HepG2 (cell line): ENCODE data around the gene ZFPM1. TPM values are rescaled to one million over a fixed set of nuclear protein-coding genes. Genes with fewer than 3 reads are reported as not detected.

Source experiments
- ATAC-seq: fragments of 200-7000 bp; cut with Tn5 transposase; 3 replicates; pipeline ENCODE4 v1.9.1; 2020; ENCODE audit warnings: mild to moderate bottlenecking, moderate library complexity
- BruUV-seq: library from RNA; stranded (reverse); fragments of 400-500 nt; replicated peaks from 2 replicates; lab custom pipeline; 2021; lab: Mats Ljungman, UMichigan
- CTCF ChIA-PET: fragments of 300-600 bp; formaldehyde crosslinking; extraction: SDS; loops from one replicate; lab custom pipeline; 2021; ENCODE audit warnings: low total read pairs, inconsistent platforms, low intra/inter-chr PET ratio; lab: Yijun Ruan, JAX
- POLR2A ChIA-PET: fragments of 350-600 bp; sonication (Branson Sonifier 250); formaldehyde crosslinking; loops from one replicate; lab custom pipeline; 2020; ENCODE audit warnings: antibody characterized with exemption, inconsistent platforms; lab: Yijun Ruan, JAX
- DNase-seq: peaks from one replicate; pipeline ENCODE4 v3.0.0-alpha.2; 2015; ENCODE audit warnings: low spot score
- FAIRE-seq: peaks from 3 replicates; lab custom pipeline; 2011; peaks lifted over from hg19 to GRCh38; lab: Jason Lieb, UNC
- H2AFZ ChIP-seq: one replicate; pipeline ENCODE4 v1.6.1; 2011; ENCODE audit warnings: low read length, inconsistent platforms
- H3K27ac ChIP-seq: fragments of 300-600 bp; 3 replicates; pipeline ENCODE4 v1.8.0; 2011; ENCODE audit warnings: mixed run types, mild to moderate bottlenecking, mixed read lengths, low read length, inconsistent platforms; ENCODE audit not compliant: insufficient read depth; ENCODE audit errors: extremely low read length
- H3K27me3 ChIP-seq, 2 experiments: fragments of 200-600 bp in 1 of 2; 2 replicates in 1 of 2; 3 replicates in 1 of 2; pipeline versions ENCODE4 v1.6.0 to v1.8.0; 2011; ENCODE audit warnings: low read length in 2 of 2, mild to moderate bottlenecking in 2 of 2, moderate library complexity in 2 of 2, inconsistent platforms in 1 of 2; ENCODE audit not compliant: insufficient read depth in 2 of 2, control insufficient read depth in 1 of 2
- H3K36me3 ChIP-seq, 2 experiments: fragments of 200-600 bp in 1 of 2; replicated peaks in 1 of 2; 2 replicates in 1 of 2; 3 replicates in 1 of 2; pipeline versions ENCODE4 v1.5.1 to v1.8.0; 2011; ENCODE audit warnings: low read length in 2 of 2, inconsistent platforms in 1 of 2; ENCODE audit not compliant: insufficient read depth in 2 of 2, control insufficient read depth in 1 of 2
- H3K4me1 ChIP-seq: 2 replicates; pipeline ENCODE4 v1.5.1; 2012; ENCODE audit warnings: low read length, inconsistent platforms; ENCODE audit not compliant: insufficient read depth
- H3K4me2 ChIP-seq: 2 replicates; pipeline ENCODE4 v1.6.0; 2011; ENCODE audit warnings: low read depth, low read length, inconsistent platforms
- H3K4me3 ChIP-seq, 3 experiments: fragments of 200-600 bp in 1 of 3; sonication (generic), shearing (Covaris generic) in 1 of 3; replicated peaks in 1 of 3; 2 replicates each; pipeline ENCODE4 v1.5.1; 2011 to 2016; ENCODE audit warnings: low read length in 3 of 3, inconsistent platforms in 2 of 3, low read depth in 2 of 3, mild to moderate bottlenecking in 2 of 3, control low read depth in 1 of 3, mixed read lengths in 1 of 3; ENCODE audit not compliant: insufficient read depth in 1 of 3
- H3K79me2 ChIP-seq: one replicate; pipeline ENCODE4 v1.6.1; 2011; ENCODE audit warnings: low read length, inconsistent platforms; ENCODE audit not compliant: insufficient read depth
- H3K9ac ChIP-seq: 2 replicates; pipeline ENCODE4 v1.6.0; 2011; ENCODE audit warnings: mild to moderate bottlenecking, low read depth, low read length, inconsistent platforms; ENCODE audit not compliant: insufficient read depth
- H3K9me3 ChIP-seq: 2 replicates; pipeline ENCODE4 v1.5.1; 2012; ENCODE audit warnings: mild to moderate bottlenecking, low read length
- H4K20me1 ChIP-seq: 2 replicates; pipeline ENCODE4 v1.6.0; 2011; ENCODE audit warnings: inconsistent platforms, mild to moderate bottlenecking, low read length, moderate library complexity; ENCODE audit not compliant: insufficient read depth
- HNRNPL ChIP-seq: fragments of 200-400 bp; formaldehyde crosslinking; IDR thresholded peaks from 2 replicates; pipeline ENCODE4 v1.6.1; 2017; ENCODE audit warnings: mild to moderate bottlenecking, low read depth, low read length
- IKZF1 ChIP-seq: fragments of 450-650 bp; IDR thresholded peaks from 2 replicates; pipeline ENCODE4 v1.7.1; 2016
- MXD3 ChIP-seq: IDR thresholded peaks from 2 replicates; pipeline ENCODE4 v1.6.1; 2016; ENCODE audit warnings: mild to moderate bottlenecking, missing biosample characterization, missing genetic modification reagents
- SP5 ChIP-seq: IDR thresholded peaks from 2 replicates; pipeline ENCODE4 v1.6.1; 2016; ENCODE audit warnings: low read depth, borderline replicate concordance
- TFAP4 ChIP-seq: sonication (generic); IDR thresholded peaks from 2 replicates; pipeline ENCODE4 v1.6.1; 2016; ENCODE audit warnings: low read depth, borderline replicate concordance
- ZBTB38 ChIP-seq: sonication (generic); formaldehyde crosslinking; IDR thresholded peaks from 2 replicates; pipeline ENCODE4 v1.5.1; 2020; ENCODE audit warnings: mild to moderate bottlenecking, missing genetic modification reagents
- ZMYM3 ChIP-seq: sonication (generic); formaldehyde crosslinking; IDR thresholded peaks from 2 replicates; pipeline ENCODE4 v1.5.1; 2020; ENCODE audit warnings: mild to moderate bottlenecking, missing genetic modification reagents
- ZNF263 ChIP-seq: sonication (generic); formaldehyde crosslinking; IDR thresholded peaks from 2 replicates; pipeline ENCODE4 v1.4.0; 2020; ENCODE audit warnings: missing genetic modification reagents
- ZNF629 ChIP-seq: sonication (generic); formaldehyde crosslinking; conservative IDR thresholded peaks from 2 replicates; pipeline ENCODE4 v1.5.0; 2020; ENCODE audit warnings: missing genetic modification reagents
- ZNF687 ChIP-seq: sonication (generic); formaldehyde crosslinking; IDR thresholded peaks from 2 replicates; pipeline ENCODE4 v1.5.1; 2020; ENCODE audit warnings: mild to moderate bottlenecking, missing genetic modification reagents, moderate library complexity
- ZNF724P ChIP-seq: sonication (generic); formaldehyde crosslinking; IDR thresholded peaks from 2 replicates; pipeline ENCODE4 v1.8.0; 2022; ENCODE audit warnings: missing genetic modification reagents, borderline replicate concordance
- WGBS: methylation state at CpG from one replicate; pipeline ENCODE4 v1.1.6; 2017; ENCODE audit warnings: low lambda C conversion rate; 5-methylcytosine and 5-hydroxymethylcytosine counted together
- in situ Hi-C: cut with HindIII; loops from 2 replicates; pipeline ENCODE4 v1.10.0; 2017; ENCODE audit warnings: low pct_unique_long_range_greater_than_20kb; ENCODE audit not compliant: extremely low pct_ligation_motif_present
- intact Hi-C: fragments of 100-400 bp; cut with micrococcal nuclease; formaldehyde crosslinking; loops from one replicate; pipeline ENCODE4 v1.10.0; 2022; ENCODE audit not compliant: unreplicated experiment
- polyA plus RNA-seq, 8 experiments: library from polyadenylated mRNA; depleted of rRNA in 3 of 8; stranded (reverse) in 7 of 8; unstranded in 1 of 8; fragments of >200 nt; fragmentation: Illumina TruSeq in 4 of 8; extraction: Trizol in 4 of 8; gene quantifications; 2 replicates each; pipeline versions ENCODE4 v1.2.1 to v1.2.3, GENCODE V29; 2011 to 2016; ENCODE audit warnings: low read depth in 4 of 8, missing spikeins in 1 of 8, mixed read lengths in 1 of 8; ENCODE audit not compliant: insufficient read depth in 1 of 8
- total RNA-seq, 5 experiments: library from RNA; depleted of rRNA; stranded (reverse); fragments of >200 nt; fragmentation: Illumina TruSeq; extraction: Trizol; gene quantifications; 2 replicates each; pipeline ENCODE4 v1.2.3, GENCODE V29; 2016; ENCODE audit warnings: low read depth in 1 of 5
- TF ChIP-seq, protein P1 (sequence below): sonication (generic); formaldehyde crosslinking; IDR thresholded peaks from 2 replicates; pipeline ENCODE4 v1.4.0; 2020; ENCODE audit warnings: missing genetic modification reagents
- TF ChIP-seq, protein P2 (sequence below): sonication (generic); formaldehyde crosslinking; IDR thresholded peaks from 2 replicates; pipeline ENCODE4 v1.4.0; 2020; ENCODE audit warnings: missing genetic modification reagents

Gene ZFPM1
- total and polyA plus RNA-seq, 2 of the 13 experiments (the other 11 are each of a cell fraction or from before 2014, with no cell fraction given): 1.3 to 3.8 TPM

DNA sequence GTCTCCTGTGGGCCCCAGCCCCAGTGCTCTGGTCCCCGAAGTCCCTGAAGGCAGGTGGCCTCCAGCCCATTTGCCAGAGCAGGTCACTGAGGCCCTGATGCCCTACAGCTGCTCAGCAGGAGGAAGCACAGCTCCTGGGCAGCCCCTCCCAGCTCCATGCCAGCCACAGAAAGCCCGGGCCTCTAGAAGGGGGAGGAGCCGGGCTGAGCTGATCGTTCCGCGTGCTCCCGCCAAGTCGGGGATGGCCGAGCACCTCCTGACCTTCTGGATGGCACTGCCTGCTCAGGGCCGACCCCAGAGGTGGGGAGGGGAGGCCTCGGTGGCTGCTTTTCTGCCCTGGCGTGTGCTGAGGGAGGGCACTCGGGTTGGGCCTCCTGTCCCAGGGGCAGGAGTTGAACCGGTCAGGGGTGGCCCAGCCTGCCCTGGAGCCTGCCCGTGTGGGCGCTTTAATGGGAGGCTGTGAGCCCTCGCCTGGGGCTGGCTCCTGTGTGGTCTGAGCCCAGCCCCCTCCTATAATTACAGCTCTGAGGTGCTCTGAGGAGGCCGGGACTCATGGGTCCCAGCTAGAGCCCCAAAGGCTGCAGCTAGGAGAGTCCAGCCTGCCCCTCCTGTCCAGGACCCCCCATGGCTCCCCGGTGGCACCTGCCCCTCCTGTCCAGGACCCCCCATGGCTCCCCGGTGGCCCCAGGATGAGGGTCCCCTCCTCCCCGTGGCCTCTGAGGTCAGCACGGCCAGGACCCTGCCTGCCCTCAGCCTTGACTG is 29.7 kb downstream of the ZFPM1 start:
- Histone ChIP-seq H3K9me3 (no peaks in the 10 kb centered on the region), H3K27ac (no peak overlapping the region), H2AFZ (no peak overlapping the region), H3K4me1 (peaks cover 37% of the 10 kb centered on the region), H3K36me3 (peaks cover 11 to 14% of the 10 kb centered on the region in 2 experiments; a peak in 4 of 5 replicates), H3K79me2 (peaks cover 12% of the 10 kb centered on the region), H3K4me3 (no peak overlapping the region), H3K27me3 (no peaks in the 10 kb centered on the region), H3K4me2 (no peak overlapping the region), H4K20me1 (peaks cover 19% of the 10 kb centered on the region; the same call in 1 of the 2 replicates), H3K9ac (no peak overlapping the region)
- intact Hi-C loops (no loop called here), in situ Hi-C loops (no loop called here)
- CTCF ChIA-PET: no interaction called here
- peak; percentile 29 for DNase-seq
- ATAC-seq: no peak
- WGBS: 79% methylated on average over 11 of the region's 22 CpGs
- FAIRE-seq: no peak
- no TSS peak for BruUV-seq
- POLR2A ChIA-PET: interaction anchor here (2.0 kb wide), 1 partner anchor 22 kb away, joined by 9 read pairs; no protein-coding TSS in a partner anchor
- TF ChIP-seq, protein P1, sequence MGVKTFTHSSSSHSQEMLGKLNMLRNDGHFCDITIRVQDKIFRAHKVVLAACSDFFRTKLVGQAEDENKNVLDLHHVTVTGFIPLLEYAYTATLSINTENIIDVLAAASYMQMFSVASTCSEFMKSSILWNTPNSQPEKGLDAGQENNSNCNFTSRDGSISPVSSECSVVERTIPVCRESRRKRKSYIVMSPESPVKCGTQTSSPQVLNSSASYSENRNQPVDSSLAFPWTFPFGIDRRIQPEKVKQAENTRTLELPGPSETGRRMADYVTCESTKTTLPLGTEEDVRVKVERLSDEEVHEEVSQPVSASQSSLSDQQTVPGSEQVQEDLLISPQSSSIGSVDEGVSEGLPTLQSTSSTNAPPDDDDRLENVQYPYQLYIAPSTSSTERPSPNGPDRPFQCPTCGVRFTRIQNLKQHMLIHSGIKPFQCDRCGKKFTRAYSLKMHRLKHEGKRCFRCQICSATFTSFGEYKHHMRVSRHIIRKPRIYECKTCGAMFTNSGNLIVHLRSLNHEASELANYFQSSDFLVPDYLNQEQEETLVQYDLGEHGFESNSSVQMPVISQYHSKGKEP (CRISPR knock-in tag): no peak
- TF ChIP-seq ZNF687 (CRISPR knock-in tag) (peak; percentile 41; the same call in 1 of the 2 replicates), TFAP4 (peak; percentile 7; the same call in 1 of the 2 replicates), ZMYM3 (peak; percentile 71), MXD3 (CRISPR knock-in tag) (no peak), ZNF724P (no peak), HNRNPL (peak; percentile 89), ZNF629 (CRISPR knock-in tag) (peak; percentile 95), ZBTB38 (CRISPR knock-in tag) (0 out of 2 replicates have a peak, but pooled peaks have one; percentile 34), IKZF1 (no peak), SP5 (CRISPR knock-in tag) (no peak), ZNF263 (CRISPR knock-in tag) (peak; percentile 80)
- TF ChIP-seq, protein P2, sequence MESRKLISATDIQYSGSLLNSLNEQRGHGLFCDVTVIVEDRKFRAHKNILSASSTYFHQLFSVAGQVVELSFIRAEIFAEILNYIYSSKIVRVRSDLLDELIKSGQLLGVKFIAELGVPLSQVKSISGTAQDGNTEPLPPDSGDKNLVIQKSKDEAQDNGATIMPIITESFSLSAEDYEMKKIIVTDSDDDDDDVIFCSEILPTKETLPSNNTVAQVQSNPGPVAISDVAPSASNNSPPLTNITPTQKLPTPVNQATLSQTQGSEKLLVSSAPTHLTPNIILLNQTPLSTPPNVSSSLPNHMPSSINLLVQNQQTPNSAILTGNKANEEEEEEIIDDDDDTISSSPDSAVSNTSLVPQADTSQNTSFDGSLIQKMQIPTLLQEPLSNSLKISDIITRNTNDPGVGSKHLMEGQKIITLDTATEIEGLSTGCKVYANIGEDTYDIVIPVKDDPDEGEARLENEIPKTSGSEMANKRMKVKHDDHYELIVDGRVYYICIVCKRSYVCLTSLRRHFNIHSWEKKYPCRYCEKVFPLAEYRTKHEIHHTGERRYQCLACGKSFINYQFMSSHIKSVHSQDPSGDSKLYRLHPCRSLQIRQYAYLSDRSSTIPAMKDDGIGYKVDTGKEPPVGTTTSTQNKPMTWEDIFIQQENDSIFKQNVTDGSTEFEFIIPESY: peak; percentile 96
